Stimulated activated CD4-positive, alpha-beta T cell treated with anti-CD3 and anti-CD28 coated beads, Interleukin-4, amount 100 ng/mL, for 24 hours (primary cell): ENCODE measurements around the gene LAMA2.
"Not testable (repeated sequence)": the region's sequence is repeated elsewhere in the genome, so short reads cannot be mapped to it uniquely, and the experiment has no call there.

Experiments used
- DNase-seq: peaks from one replicate; pipeline ENCODE4 v3.0.0-alpha.2; 2020

The LAMA2 gene

DNA sequence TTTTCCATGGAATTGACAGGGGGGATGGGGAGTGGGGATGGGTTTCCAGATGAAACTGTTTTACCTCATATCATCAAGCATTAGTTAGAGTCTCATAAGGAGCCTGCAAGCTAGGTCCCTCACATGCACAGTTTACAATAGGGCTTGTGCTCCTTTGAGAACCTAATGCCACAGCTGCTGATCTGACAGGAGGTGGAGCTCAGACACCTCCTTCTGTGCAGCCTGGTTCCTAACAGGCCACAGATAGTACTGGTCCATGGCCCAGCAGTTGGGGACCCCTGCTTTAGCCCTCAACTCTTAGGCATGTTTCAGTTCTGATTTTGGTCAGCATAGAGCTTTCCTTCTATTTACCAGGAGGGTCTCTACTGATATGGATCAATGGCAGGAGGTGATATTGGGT lies 251.6 kb downstream of the LAMA2 start:
- DNase-seq = no peak

DNA sequence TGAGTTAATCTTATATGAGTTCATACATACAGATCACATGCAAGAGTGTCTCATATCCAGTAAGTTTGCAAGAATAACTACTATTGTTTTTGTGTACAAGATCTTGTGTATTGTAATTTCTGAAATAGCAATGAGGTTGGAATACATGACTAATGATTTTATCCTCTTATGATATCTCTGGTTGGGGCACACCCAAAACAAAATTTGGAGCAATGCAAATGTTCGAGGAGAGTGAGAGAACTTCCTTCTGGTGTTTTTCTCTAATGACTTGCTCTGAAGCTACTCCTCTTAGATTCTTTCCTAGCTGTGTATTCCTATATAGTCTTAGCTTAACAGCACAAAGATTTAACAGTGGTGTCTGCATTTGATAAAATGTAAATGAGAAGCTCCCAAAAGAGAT lies 252.5 kb downstream of the LAMA2 start:
- DNase-seq = no peak

DNA sequence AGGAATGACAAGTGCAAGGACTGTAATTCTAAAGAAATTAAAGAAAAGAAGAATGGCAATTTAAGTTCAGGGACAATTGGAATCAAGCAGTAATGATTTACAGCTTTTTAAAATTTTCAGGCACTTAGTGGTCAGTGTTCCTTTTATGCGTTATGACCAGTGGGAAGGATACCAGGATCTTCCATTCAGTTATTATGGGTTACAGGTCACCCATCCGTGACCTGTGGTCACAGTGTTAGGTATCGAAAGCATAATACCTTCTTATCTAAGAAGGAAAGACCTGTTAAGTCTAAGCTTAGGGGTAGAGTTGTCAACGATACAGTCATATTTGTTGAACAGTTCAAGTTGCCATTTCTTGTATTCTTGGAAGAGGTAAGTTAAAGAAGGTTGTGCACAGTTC lies 253.8 kb downstream of the LAMA2 start:
- no peak for DNase-seq

DNA sequence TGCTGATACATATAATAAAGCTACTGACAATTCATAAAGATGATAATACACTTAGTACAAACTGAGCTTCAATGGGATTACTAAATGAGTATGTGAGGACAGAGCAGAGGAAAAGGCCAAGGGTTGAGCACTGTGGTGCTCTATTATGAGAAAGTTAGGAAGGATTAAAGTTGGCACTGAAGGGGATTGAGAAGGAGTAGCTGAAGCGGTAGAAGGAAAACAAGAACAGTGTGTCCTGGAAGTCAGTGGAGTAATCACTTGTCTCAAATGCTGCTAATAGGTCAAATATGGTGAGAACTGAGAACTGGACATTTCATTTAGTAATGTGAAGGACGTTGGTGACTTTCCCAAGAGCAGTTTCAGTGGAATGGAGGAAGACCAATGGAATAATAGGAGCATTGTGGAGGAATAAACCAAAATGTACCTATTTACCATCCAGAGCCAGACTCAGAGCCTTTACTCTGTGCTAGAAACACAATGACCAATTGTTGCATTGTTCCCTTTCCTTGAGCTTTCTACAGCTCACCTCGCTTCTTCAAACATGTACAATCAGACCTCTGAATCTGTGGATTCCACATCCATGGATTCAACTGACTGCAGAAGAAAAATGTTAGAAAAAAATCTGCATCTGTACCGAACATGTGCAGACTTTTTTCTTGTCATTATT lies 255.9 kb downstream of the LAMA2 start:
- no peak for DNase-seq

DNA sequence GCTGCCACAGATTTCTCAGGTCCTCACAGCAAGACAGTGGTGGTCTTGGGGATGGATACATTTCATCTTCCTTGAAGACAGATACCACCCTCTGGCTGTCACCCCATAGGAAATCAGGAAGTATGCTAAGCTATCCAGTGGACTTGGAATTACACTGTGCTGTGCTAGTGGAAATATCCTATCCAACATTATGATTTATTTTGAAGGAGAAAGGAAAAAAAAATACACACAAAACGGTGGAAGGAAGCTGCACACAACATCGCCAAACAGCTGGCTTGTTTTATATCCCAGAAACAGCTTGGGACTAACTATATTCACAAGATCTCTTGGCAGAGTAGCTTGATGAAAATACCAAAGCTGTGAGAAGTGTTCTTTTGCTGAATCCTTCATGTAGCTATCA lies 257.6 kb downstream of the LAMA2 start:
- DNase-seq = no peak

DNA sequence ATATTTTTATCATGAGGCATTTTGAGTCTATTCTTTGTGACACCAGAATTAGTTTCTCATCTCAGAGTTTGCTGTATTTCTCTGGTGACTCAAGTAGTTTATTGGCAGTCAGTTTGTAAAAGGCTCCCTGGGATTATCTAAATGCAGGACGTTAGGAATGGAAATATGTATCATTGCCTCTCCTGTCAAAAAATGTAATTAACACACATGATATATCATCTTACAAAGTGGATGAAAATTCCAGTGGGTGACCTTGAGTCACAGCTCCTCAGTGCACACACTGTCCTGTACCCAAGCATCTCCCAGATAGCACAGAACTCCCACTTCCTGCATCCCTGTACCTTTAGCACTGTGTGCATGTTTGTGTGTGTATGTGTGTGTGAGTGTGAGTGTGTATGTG lies 258.6 kb downstream of the LAMA2 start:
- DNase-seq = no peak

DNA sequence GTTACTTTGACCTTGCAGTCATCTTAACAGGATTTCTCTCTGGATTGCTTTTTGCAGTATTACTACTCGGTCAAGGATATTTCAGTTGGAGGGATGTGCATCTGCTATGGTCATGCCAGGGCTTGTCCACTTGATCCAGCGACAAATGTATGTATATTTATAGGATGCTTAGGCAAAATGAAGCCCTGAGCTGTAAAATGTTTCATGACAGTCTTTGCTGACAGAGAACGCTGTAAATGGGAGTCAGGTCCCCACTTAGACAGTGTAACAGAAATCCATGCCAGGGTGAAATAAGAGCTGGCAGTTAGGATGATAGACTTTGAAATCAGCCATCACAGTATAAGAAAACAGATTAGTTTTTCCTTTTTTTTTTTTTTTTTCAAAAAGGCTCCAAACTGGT lies 264.0 kb downstream of the LAMA2 start:
- no peak for DNase-seq

DNA sequence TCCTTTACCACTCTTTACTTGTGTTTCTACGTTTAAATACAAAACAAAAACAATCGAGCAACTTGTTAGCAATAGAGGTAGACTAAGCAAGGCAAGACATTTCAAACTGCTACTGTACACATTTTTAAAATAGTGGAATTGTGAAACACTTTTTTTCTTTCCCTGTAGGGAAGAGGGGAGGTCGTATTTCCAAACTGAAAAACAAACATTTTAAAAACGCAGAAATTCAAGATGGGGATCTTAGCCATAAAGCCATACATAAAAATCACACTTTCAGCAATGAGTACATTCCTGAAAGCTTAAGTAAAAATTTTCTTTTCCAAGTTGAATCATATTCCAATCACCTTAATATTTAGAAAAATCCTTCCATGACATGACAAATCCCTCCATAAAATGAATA lies 267.6 kb downstream of the LAMA2 start:
- no peak for DNase-seq

DNA sequence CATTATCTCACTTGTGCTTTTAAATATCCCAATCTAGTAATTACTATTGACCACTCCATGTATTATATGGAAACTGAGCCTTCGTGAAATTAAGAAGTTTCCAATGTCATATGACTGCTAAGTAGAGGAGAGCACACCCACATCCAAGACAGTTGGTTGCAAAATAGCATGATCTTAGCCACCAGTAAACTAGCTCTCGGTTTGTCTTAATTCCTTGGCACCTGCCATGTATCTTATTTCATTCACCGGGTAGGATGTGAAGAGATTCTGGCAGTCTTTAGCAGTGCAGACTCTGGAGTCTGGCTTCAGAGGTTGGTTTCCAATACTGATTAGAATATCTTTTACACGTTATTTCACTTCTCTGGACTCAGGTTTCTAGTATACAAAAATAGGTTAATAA lies 270.3 kb downstream of the LAMA2 start:
- DNase-seq = no peak

DNA sequence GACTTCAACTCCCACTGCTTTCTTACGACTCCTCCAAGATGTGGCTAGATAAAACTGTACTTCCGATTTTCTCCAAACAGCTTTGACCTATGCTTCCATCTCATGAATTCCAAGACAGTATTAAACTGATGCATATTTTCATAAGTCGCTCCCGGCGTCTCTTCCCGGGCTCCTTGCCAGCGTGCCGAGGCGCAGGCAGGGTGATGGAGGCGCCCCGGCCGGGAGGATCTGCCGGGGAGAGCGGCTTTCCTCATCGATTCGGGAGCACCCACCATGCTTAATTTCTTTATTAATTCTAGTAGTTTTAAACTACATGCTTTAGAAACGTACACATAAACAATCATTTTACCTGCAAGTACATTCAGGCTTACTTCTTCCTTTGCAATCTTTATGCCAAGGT lies 276.3 kb downstream of the LAMA2 start:
- not testable (repeated sequence) for DNase-seq

DNA sequence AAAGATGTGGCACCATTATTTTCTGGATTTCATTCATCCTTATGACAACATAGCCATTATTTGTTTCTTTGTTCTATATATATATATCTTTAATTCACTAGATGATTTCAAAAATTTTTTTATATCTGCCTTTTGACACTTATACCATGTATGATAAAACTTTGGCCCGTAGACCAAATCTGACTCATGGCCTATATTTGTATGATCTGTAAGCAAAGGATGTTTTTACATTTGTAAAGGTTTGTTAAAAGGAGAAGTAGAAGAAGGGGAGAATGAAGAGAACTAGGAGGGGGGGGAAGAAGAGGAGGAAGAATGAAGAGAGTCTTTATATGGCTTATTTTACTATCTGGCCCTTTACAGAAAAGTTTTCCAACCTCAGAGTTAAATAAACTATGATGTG lies 279.7 kb downstream of the LAMA2 start:
- no peak for DNase-seq

DNA sequence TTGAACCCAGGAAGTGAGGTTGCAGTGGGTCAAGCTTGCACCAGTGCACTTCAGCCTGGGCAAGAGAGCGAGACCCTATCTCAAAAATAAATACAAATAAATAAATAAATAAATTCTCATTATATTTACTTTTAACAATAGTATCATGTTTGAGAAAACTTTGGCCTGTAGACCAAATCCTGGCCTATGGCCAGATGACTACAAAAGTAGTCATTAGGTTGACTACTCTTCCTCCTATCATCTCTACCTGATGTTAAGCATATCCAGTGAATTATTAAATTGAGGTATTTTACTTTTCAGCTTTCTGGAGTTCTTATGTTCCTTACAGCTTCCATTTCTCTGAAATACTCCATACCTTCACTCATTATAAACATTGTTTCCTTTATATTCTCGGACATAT lies 280.6 kb downstream of the LAMA2 start:
- DNase-seq = no peak

DNA sequence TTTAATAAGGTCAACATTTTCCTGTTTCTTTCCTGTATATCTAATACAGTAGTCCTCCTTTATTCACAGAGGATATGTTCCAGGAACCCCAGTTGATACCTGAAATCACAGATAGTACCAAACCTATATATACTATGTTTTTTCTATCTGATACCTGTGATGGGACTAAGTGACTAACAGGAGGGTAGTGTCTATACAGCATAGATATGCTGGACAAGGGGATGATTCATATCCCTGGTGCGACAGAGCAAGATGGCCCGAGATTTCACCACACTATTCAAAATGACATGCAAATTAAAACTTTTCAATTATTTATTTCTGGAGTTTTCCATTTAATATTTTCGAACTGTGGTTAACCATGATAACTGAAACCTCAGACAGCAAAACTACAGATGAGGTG lies 281.1 kb downstream of the LAMA2 start:
- no peak for DNase-seq

DNA sequence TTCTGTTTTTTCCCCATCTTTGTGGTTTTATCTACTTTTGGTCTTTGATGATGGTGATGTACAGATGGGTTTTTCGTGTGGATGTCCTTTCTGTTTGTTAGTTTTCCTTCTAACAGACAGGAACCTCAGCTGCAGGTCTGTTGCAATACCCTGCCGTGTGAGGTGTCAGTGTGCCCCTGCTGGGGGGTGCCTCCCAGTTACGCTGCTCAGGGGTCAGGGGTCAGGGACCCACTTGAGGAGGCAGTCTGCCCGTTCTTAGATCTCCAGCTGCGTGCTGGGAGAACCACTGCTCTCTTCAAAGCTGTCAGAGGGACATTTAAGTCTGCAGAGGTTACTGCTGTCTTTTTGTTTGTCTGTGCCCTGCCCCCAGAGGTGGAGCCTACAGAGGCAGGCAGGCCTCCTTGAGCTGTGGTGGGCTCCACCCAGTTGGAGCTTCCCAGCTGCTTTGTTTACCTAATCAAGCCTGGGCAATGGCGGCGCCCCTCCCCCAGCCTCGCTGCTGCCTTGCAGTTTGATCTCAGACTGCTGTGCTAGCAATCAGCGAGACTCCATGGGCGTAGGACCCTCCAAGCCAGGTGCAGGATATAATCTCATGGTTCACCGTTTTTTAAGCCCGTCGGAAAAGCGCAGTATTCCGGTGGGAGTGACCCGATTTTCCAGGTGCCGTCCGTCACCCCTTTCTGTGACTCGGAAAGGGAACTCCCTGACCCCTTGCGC lies 289.5 kb downstream of the LAMA2 start:
- DNase-seq = not testable (repeated sequence)

DNA sequence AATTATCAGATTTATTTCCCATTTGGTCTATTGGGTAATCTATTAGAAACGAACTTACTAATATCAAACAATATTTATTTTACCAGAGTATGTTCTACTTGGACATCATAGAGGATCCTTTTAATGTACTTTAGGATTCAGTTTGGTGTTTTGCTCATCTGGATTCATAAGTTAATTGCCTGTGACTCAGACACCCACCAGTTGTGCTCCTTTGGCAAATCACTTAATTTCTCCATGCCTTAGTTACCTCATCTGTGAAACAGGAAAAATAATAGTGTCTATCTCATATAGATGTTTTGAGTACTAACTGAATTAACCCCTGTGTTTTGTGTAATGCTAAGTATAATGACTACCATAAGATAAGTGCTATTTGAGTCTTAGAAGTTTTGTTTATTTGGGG lies 292.1 kb downstream of the LAMA2 start:
- DNase-seq = no peak

DNA sequence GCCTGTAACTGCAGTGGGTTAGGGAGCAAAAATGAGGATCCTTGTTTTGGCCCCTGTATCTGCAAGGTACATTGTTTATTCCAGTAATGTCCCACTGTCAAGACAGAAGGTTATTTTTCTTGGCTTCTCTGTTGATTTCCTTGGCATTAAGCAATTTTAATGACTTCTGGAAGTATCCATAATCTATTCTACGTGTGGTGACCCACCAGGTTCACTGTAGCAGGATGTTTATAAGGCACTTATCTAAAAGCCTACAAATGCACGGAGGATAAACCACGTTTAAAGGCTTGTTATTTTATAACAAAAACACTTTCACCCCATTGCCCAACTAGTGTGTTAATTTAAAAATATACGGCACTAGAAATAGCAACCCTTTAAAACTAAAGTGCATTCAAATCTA lies 294.9 kb downstream of the LAMA2 start:
- no peak for DNase-seq

DNA sequence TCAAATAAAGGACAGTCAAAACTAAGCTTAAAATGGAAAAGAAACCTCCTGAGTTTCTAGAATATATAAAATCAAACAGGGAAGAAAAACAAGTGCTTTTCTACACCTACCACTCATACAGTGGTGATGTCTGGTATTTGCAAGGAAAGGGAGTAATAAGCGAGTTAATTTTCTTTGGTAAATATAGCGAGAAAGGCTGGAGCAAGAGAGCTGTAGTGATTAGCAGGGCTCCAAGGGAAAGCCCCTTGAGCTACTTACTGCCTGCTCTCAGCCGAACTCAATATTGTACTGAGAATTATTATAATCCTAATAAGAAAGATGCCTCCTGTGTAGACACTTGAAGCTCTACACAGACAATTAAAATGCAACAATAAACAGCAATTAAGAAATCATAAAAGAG lies 296.3 kb downstream of the LAMA2 start:
- DNase-seq = no peak

DNA sequence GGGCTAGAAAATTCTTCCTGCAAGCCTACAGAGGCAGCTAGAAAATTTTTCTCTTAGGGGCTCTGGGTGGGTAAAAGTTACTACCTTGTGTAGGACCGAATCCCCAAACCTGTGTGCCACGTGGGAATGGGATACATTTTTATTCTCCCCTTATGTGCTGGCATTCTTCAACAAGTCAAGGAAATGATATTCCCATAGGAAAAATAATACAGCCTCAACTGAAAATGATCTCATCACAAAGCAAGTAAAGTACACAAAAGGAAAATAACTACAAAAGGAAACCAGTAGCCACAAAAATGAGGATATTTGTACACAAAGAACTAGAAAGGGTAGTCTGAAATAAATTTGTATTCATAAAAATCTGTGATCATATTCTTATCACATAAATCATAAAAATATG lies 298.1 kb downstream of the LAMA2 start:
- DNase-seq = no peak

DNA sequence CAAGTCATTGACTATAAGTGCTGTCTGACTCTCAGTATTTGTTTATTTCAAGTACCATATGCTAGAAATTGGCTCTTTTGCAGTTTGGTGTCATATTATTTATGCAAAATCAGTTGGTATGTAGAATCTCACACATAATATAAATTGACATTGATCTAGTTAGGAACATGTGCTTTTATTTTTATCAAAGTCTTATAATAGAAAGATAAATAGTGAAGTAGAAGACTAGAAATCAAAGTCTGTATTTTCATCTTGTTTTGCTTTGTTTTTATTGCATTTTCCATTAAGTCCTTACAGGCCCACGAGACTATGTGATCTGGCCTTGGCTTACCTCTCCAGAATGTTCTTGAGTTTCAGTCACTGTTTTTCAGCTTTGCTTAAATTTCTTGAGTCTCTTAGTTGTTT lies 300.3 kb downstream of the LAMA2 start:
- DNase-seq = no peak

DNA sequence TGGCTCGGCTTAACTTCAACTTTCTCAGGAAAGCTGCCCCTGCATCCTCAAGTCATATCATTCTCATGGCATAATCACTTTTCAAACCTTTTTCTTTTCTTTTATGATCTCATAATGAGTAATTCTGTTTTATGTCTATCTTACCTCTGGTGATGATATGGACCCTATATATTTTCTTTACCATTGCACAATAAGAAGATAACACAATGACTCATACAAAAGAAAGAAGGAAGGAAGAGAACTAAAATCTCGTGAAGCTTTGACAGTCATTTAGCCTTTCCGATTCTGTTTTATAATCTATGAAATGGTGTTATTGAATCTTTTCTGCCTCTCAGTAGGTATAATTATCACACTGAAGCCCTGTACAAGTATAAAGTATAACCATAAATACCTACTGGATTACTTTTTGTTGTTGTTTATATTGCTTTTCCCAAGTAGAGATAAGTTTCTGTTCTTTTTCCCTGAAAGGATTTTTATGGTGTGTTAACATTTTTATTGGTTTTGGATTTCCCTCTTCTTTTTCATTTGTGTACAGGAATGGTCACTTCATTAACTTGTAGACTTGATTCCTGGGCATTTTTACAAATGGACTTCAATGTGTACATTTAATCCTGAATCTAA lies 300.9 kb downstream of the LAMA2 start:
- no peak for DNase-seq

DNA sequence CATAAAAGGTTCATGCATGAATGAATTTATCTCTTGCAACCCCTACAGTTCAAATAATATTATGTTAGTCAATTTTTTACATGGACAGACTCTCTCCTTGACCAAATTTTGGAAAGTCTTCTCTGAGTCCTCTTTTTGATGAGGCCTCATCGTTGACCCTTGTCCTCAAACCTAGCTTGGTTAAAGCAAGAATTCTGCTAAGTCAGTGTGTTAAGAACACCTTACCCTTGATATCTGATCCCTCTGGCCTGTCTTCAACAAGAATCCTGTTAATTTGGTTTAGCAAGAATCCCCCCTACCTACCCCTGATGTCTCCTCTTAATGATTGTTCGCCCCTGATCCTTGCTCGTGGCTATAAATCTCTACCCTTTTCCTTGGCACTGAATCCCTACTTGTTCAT lies 301.4 kb downstream of the LAMA2 start:
- no peak for DNase-seq

DNA sequence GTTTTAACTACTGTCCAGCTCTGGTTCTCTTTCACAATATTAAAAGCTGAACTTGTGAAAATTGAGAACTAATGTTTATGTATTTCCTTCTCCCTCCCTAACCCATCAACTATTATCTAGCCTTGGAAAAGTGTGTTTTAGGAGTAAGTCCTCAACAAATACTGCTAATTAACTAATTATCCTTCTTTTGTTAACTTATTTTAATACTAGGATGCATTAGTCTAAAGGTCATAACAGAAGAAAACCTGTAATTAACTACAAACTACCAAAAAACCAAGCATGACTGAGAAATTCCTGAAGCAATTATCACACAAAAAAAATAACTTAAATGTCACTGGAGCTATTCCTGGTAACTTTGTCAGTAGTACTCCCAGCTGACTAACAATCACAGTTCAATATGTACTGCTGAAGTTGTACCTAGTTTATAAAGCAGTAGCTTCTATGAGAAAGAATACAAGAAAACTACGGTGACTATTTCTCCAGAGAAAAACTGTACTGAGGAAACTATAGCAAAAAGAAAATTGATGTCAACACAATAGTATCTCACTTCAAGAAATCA lies 301.9 kb downstream of the LAMA2 start:
- DNase-seq = no peak

DNA sequence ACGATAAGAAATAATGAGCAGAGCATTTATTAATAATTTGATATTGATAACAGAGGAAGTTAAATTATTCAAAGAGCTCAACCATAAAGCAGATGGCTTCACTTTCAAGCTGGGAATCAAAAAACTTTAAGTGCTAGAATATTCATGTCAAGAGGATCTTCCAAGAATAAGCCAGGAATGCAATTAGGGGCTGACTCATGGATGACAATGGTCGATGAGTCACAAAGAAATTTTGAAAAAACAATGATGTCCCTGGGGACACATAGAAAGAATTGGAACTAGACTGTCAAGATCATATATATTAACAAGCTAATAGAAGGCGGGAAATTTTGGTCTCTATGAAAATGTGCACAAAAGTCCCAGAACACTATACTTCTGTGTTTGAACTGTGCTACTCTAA lies 304.1 kb downstream of the LAMA2 start:
- no peak for DNase-seq

DNA sequence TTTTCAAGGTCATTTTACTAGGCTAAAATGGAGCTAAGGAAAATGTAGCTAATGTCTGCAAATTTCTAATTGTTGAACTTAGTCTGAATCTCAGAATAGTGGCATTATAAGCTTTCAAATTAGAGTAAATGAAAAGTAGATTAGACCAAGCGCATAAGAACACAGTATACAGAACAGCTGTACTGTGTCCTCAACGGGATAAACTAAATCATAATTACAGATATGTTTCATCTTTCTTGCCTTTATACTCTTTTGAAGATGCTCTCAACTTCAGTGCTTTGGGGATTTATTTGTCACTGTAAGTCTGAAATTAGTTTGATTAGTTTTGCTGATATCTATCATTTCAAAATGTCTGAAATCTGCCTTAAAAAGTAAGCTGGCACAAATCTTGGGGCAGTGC lies 305.4 kb downstream of the LAMA2 start:
- no peak for DNase-seq
